GM18519 (cell line): ENCODE results near the gene KRTAP10-9.
"Not testable (repeated sequence)": the region's sequence is repeated elsewhere in the genome, so short reads cannot be mapped to it uniquely, and the experiment has no call there.

Source experiments
- ATAC-seq: cut with Tn5 transposase; IDR thresholded peaks from one replicate; pipeline ENCODE4 v1.9.1; 2021; ENCODE audit warnings: mild to moderate bottlenecking, moderate library complexity; ENCODE audit not compliant: unreplicated experiment, low FRiP score

KRTAP10-9 gene

GRCh38 chr21:44637018-44637850 is 10.3 kb downstream of the KRTAP10-9 start, which contains the start of gene KRTAP10-10:
Gene KRTAP10-10, plus strand, starts transcription at chr21:44637356. Its CDS starts 62 bp downstream, at chr21:44637418.
- ATAC-seq, result no peak

GRCh38 chr21:44637851-44638348 is 11.0 kb downstream of the KRTAP10-9 start:
- not testable (repeated sequence) for ATAC-seq

- ATAC-seq, result not testable (repeated sequence)
Observed at GRCh38 chr21:44638506-44639330, 11.8 kb downstream of the KRTAP10-9 start.

- no peak for ATAC-seq
Observed at GRCh38 chr21:44639331-44639655, 12.4 kb downstream of the KRTAP10-9 start.

GRCh38 chr21:44640761-44641160 is 13.9 kb downstream of the KRTAP10-9 start:
- ATAC-seq, result no peak

- ATAC-seq, result no peak
Observed at GRCh38 chr21:44643741-44644310, 16.9 kb downstream of the KRTAP10-9 start.

- no peak for ATAC-seq
Observed at GRCh38 chr21:44644878-44645277, 18.0 kb downstream of the KRTAP10-9 start.

- ATAC-seq, result not testable (repeated sequence)
Observed at GRCh38 chr21:44646366-44647221, 19.7 kb downstream of the KRTAP10-9 start, which contains the start of gene KRTAP10-11. Gene KRTAP10-11, plus strand, starts transcription at chr21:44646414. Its CDS starts 45 bp downstream, at chr21:44646459.

GRCh38 chr21:44647222-44647552 is 20.3 kb downstream of the KRTAP10-9 start:
- no peak for ATAC-seq

- ATAC-seq, result no peak
Observed at GRCh38 chr21:44648557-44649311, 21.8 kb downstream of the KRTAP10-9 start.

GRCh38 chr21:44649521-44650100 is 22.7 kb downstream of the KRTAP10-9 start:
- no peak for ATAC-seq

GRCh38 chr21:44650265-44650972 is 23.5 kb downstream of the KRTAP10-9 start:
- ATAC-seq, result no peak

- ATAC-seq, result no peak
Observed at GRCh38 chr21:44650973-44651675, 24.2 kb downstream of the KRTAP10-9 start.

- no peak for ATAC-seq
Observed at GRCh38 chr21:44653123-44653522, 26.2 kb downstream of the KRTAP10-9 start.

GRCh38 chr21:44653656-44654575 is 27.0 kb downstream of the KRTAP10-9 start:
- ATAC-seq, result no peak

GRCh38 chr21:44654576-44655175 is 27.8 kb downstream of the KRTAP10-9 start, which contains the start of gene KRTAP12-4:
Gene KRTAP12-4, minus strand, starts transcription at chr21:44654659. Its CDS starts 45 bp downstream, at chr21:44654614.
- ATAC-seq, result no peak
